H4 (cell line): ENCODE data around the gene CREBZF. TPM values are rescaled to one million over a fixed set of nuclear protein-coding genes. Genes with fewer than 3 reads are reported as not detected.
"Not testable (repeated sequence)": the region's sequence is repeated elsewhere in the genome, so short reads cannot be mapped to it uniquely, and the experiment has no call there.

ENCODE experiments used
- DNase-seq: peaks from one replicate; pipeline ENCODE4 v3.0.0-alpha.2; 2015; ENCODE audit warnings: low spot score
- total RNA-seq: library from RNA; depleted of rRNA; stranded (reverse); fragments of >200 nt; shearing (Covaris generic); gene quantifications from 2 replicates; pipeline ENCODE4 v1.2.3, GENCODE V29; 2014; rRNA removed

CREBZF gene
- total RNA-seq, 1 experiment from 2014 or later = 20.4 TPM

DNA sequence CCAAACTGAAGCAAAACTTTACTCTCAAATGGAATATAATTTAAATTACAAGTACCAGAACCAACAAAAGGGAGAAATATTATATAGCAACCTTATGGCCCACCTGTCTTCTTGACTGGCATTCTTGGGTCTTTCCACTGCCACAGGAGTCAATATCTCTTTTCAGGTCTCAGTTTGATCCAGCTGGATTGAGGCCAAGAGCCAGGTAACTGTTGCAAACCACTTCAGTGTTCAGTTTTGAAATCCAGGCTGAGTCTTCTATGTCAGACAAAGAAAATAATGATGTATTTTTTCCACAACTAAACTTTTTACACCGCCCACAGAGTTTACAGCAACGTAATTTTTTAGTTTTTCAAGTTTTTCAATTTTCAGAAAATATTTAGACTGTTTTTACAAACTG, 38.4 kb downstream of the CREBZF start:
- no peak for DNase-seq

DNA sequence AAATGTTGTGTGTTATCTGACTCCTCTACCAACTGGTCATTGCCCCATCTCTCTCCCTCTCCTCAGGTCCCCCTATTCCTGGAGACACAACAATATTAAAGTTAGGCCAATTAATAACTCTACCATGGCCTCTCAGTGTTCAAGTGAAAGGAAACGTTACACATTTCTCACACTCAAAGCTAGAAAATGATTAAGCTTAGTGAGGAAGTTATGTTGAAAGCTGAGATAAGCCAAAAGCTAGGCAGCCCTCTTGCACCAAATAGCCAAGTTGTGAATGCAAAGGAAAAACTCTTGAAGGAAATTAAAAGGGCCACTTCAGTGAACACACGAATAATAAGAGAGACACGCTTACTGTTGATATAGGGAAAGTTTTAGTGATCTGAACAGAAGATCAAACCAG, 44.7 kb downstream of the CREBZF start:
- no peak for DNase-seq

DNA sequence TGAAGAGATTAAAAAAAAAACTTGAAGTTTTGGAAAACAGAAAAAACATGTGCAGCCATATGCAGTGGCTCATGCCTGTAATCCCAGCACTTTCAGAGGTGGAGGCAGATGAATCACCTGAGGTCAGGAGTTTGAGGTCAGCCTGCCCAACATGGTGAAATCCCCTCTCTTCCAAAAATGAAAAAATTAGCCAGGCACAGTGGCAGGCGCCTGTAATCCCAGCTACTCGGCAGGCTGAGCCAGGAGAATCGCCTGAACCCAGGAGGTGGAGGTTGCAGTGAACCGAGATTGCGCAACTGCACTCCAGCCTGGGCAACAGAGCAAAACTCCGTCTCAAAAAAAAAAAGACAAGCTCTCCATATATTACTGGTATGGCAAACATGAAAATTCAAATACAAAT, 45.4 kb downstream of the CREBZF start:
- DNase-seq = no peak

DNA sequence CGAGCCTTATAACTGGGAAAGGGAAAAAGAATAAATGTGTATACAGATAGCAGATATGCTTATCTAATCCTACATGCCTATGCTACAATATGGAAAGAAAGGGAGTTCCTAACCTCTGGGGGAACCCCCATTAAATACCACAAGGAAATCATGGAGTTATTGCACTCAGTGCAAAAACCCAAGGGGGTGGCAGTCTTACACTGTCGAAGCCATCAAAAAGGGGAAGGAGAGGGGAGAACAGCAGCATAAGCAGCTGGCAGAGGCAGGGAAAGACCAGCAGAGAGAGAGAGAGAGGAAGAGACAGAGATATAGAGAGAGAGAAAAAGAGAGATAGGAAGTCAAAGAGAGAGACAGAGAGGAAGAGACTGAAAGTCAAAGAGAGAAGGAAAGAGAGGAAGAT, 53.3 kb downstream of the CREBZF start:
- not testable (repeated sequence) for DNase-seq

Other genes starting within 250 kb of the CREBZF start
- 1.7 and 2.6 TPM in 2 replicates for gene DLG2, start 37.8 kb downstream of the CREBZF start, total RNA-seq
- gene TMEM126B, start 36.5 kb downstream of the CREBZF start, total RNA-seq = 93.5 and 94.3 TPM in 2 replicates
- gene TMEM126A, start 17.2 kb downstream of the CREBZF start, total RNA-seq = 90.7 and 98.7 TPM in 2 replicates
- gene CCDC89, start 21.1 kb upstream of the CREBZF start, total RNA-seq = not detected in 2 replicates
- 56.5 and 61.4 TPM in 2 replicates for gene SYTL2, start 146.0 kb upstream of the CREBZF start, total RNA-seq
- gene CCDC83, start 190.3 kb upstream of the CREBZF start, total RNA-seq = not detected in 2 replicates